GM12878 (cell line): ENCODE measurements around the gene KIF11.
"Not testable (repeated sequence)": the region's sequence is repeated elsewhere in the genome, so short reads cannot be mapped to it uniquely, and the experiment has no call there.

Experiments
- ASH2L ChIP-seq: fragments of 300-600, 200-600 bp; sonication (generic); IDR thresholded peaks from 2 replicates; pipeline ENCODE4 v1.6.1; 2017; ENCODE audit warnings: low read depth, mild to moderate bottlenecking, borderline replicate concordance
- CEBPB ChIP-seq, 2 experiments: fragments of 150-350 bp in 1 of 2; IDR thresholded peaks; 2 replicates each; pipeline ENCODE4 v1.6.1; 2012 to 2014; ENCODE audit warnings: low read depth in 2 of 2, low read length in 2 of 2, borderline replicate concordance in 1 of 2, inconsistent platforms in 1 of 2
- HDAC6 ChIP-seq: fragments of 200-600 bp; sonication (generic); IDR thresholded peaks from one replicate; pipeline ENCODE4 v1.8.0; 2017; ENCODE audit warnings: antibody characterized with exemption; ENCODE audit not compliant: unreplicated experiment
- POLR2A ChIP-seq: IDR thresholded peaks from 2 replicates; pipeline ENCODE4 v1.6.1; 2011; ENCODE audit warnings: low read depth, mild to moderate bottlenecking, low read length
- SUZ12 ChIP-seq: fragments of 200-600 bp; sonication (generic); IDR thresholded peaks from one replicate; pipeline ENCODE4 v1.6.1; 2018; ENCODE audit warnings: antibody characterized with exemption, mild to moderate bottlenecking; ENCODE audit not compliant: unreplicated experiment
- ZBED1 ChIP-seq: IDR thresholded peaks from 2 replicates; pipeline ENCODE4 v1.6.1; 2016; ENCODE audit warnings: borderline replicate concordance
- ZNF217 ChIP-seq: fragments of 450-650 bp; IDR thresholded peaks from 2 replicates; pipeline ENCODE4 v1.6.1; 2017; ENCODE audit warnings: antibody characterized with exemption, mild to moderate bottlenecking
- TF ChIP-seq, protein P1 (sequence below): fragments of 450-650 bp; IDR thresholded peaks from 2 replicates; pipeline ENCODE4 v1.6.1; 2014; ENCODE audit warnings: mild to moderate bottlenecking
- TF ChIP-seq, protein P2 (sequence below): IDR thresholded peaks from 2 replicates; pipeline ENCODE4 v1.6.1; 2012; ENCODE audit warnings: low read depth, low read length, improper control_type of control experiment
- TF ChIP-seq, protein P3 (sequence below): IDR thresholded peaks from 2 replicates; pipeline ENCODE4 v1.6.1; 2011; ENCODE audit warnings: mild to moderate bottlenecking, low read depth, low read length, moderate library complexity; ENCODE audit not compliant: insufficient replicate concordance
- TF ChIP-seq, protein P4 (sequence below): IDR thresholded peaks from 2 replicates; pipeline ENCODE4 v1.6.1; 2012; ENCODE audit warnings: low read depth, low read length, improper control_type of control experiment
- TF ChIP-seq, protein P5 (sequence below), 3 experiments: IDR thresholded peaks in 2 of 3; conservative IDR thresholded peaks in 1 of 3; 2 replicates each; pipeline ENCODE4 v1.5.1; 2011; ENCODE audit warnings: low read depth in 3 of 3, low read length in 3 of 3, mild to moderate bottlenecking in 3 of 3, control low read depth in 2 of 3, moderate library complexity in 2 of 3, inconsistent platforms in 1 of 3, mixed read lengths in 1 of 3; ENCODE audit not compliant: control insufficient read depth in 2 of 3, insufficient read depth in 1 of 3; ENCODE audit errors: extremely low read depth in 1 of 3
- TF ChIP-seq, protein P6 (sequence below): fragments of 450-650 bp; IDR thresholded peaks from 2 replicates; pipeline ENCODE4 v1.6.1; 2017; ENCODE audit warnings: mild to moderate bottlenecking, moderate library complexity

DNA sequence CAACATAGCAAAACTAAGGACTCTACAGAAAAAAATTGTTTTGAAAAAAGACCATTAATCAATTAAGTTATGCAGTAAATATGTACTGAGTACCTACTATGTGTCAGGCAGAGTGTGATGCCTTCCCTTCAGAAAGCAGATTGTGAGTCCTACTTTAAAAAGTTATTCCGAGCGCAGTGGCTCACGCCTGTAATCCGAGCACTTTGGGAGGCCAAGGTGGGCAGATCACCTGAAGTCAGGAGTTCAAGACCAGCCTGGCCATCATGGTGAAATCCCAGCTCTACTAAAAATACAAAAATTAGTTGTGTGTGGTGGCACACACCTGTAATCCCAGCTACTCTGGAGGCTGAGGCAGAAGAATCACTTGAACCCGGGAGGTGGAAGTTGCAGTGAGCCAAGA is 23.3 kb upstream of the KIF11 start:
- TF ChIP-seq, protein P1, sequence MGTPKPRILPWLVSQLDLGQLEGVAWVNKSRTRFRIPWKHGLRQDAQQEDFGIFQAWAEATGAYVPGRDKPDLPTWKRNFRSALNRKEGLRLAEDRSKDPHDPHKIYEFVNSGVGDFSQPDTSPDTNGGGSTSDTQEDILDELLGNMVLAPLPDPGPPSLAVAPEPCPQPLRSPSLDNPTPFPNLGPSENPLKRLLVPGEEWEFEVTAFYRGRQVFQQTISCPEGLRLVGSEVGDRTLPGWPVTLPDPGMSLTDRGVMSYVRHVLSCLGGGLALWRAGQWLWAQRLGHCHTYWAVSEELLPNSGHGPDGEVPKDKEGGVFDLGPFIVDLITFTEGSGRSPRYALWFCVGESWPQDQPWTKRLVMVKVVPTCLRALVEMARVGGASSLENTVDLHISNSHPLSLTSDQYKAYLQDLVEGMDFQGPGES = not testable (repeated sequence)
- TF ChIP-seq, protein P2, sequence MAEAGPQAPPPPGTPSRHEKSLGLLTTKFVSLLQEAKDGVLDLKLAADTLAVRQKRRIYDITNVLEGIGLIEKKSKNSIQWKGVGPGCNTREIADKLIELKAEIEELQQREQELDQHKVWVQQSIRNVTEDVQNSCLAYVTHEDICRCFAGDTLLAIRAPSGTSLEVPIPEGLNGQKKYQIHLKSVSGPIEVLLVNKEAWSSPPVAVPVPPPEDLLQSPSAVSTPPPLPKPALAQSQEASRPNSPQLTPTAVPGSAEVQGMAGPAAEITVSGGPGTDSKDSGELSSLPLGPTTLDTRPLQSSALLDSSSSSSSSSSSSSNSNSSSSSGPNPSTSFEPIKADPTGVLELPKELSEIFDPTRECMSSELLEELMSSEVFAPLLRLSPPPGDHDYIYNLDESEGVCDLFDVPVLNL = not testable (repeated sequence)
- TF ChIP-seq CEBPB (IDR thresholded peaks at IDR 0.05; ENCODE audit: borderline replicate concordance in 1 of 2, low read depth in 2 of 2, low read length in 2 of 2); ZBED1; ZNF217; POLR2A; ASH2L; SUZ12; HDAC6: not testable (repeated sequence)
- TF ChIP-seq, protein P3, sequence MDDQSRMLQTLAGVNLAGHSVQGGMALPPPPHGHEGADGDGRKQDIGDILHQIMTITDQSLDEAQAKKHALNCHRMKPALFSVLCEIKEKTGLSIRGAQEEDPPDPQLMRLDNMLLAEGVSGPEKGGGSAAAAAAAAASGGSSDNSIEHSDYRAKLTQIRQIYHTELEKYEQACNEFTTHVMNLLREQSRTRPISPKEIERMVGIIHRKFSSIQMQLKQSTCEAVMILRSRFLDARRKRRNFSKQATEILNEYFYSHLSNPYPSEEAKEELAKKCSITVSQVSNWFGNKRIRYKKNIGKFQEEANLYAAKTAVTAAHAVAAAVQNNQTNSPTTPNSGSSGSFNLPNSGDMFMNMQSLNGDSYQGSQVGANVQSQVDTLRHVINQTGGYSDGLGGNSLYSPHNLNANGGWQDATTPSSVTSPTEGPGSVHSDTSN = not testable (repeated sequence)
- TF ChIP-seq, protein P4, sequence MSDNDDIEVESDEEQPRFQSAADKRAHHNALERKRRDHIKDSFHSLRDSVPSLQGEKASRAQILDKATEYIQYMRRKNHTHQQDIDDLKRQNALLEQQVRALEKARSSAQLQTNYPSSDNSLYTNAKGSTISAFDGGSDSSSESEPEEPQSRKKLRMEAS = not testable (repeated sequence)
- TF ChIP-seq, protein P5, sequence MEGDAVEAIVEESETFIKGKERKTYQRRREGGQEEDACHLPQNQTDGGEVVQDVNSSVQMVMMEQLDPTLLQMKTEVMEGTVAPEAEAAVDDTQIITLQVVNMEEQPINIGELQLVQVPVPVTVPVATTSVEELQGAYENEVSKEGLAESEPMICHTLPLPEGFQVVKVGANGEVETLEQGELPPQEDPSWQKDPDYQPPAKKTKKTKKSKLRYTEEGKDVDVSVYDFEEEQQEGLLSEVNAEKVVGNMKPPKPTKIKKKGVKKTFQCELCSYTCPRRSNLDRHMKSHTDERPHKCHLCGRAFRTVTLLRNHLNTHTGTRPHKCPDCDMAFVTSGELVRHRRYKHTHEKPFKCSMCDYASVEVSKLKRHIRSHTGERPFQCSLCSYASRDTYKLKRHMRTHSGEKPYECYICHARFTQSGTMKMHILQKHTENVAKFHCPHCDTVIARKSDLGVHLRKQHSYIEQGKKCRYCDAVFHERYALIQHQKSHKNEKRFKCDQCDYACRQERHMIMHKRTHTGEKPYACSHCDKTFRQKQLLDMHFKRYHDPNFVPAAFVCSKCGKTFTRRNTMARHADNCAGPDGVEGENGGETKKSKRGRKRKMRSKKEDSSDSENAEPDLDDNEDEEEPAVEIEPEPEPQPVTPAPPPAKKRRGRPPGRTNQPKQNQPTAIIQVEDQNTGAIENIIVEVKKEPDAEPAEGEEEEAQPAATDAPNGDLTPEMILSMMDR (IDR thresholded peaks at IDR 0.05 in 2 of 3, conservative IDR thresholded peaks at IDR 0.05 in 1 of 3; ENCODE audit: control insufficient read depth in 2 of 3, extremely low read depth in 1 of 3, insufficient read depth in 1 of 3, low read depth in 3 of 3, low read length in 3 of 3) = not testable (repeated sequence)
- TF ChIP-seq, protein P6, sequence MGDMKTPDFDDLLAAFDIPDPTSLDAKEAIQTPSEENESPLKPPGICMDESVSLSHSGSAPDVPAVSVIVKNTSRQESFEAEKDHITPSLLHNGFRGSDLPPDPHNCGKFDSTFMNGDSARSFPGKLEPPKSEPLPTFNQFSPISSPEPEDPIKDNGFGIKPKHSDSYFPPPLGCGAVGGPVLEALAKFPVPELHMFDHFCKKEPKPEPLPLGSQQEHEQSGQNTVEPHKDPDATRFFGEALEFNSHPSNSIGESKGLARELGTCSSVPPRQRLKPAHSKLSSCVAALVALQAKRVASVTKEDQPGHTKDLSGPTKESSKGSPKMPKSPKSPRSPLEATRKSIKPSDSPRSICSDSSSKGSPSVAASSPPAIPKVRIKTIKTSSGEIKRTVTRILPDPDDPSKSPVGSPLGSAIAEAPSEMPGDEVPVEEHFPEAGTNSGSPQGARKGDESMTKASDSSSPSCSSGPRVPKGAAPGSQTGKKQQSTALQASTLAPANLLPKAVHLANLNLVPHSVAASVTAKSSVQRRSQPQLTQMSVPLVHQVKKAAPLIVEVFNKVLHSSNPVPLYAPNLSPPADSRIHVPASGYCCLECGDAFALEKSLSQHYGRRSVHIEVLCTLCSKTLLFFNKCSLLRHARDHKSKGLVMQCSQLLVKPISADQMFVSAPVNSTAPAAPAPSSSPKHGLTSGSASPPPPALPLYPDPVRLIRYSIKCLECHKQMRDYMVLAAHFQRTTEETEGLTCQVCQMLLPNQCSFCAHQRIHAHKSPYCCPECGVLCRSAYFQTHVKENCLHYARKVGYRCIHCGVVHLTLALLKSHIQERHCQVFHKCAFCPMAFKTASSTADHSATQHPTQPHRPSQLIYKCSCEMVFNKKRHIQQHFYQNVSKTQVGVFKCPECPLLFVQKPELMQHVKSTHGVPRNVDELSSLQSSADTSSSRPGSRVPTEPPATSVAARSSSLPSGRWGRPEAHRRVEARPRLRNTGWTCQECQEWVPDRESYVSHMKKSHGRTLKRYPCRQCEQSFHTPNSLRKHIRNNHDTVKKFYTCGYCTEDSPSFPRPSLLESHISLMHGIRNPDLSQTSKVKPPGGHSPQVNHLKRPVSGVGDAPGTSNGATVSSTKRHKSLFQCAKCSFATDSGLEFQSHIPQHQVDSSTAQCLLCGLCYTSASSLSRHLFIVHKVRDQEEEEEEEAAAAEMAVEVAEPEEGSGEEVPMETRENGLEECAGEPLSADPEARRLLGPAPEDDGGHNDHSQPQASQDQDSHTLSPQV = not testable (repeated sequence)
